K562 (cell line): ENCODE measurements around the gene FSHR. TPM values are rescaled to one million over a fixed set of nuclear protein-coding genes. Genes with fewer than 3 reads are reported as not detected.

Experiments used
- ATAC-seq: fragments of 200-7000 bp; cut with Tn5 transposase; 3 replicates; pipeline ENCODE4 v1.9.1; 2020; ENCODE audit warnings: moderate library complexity
- BruUV-seq: library from RNA; stranded (reverse); fragments of 400-500 nt; replicated peaks from 2 replicates; lab custom pipeline; 2021; lab: Mats Ljungman, UMichigan
- CTCF ChIA-PET: fragments of 300-600 bp; formaldehyde crosslinking; extraction: SDS; loops from one replicate; lab custom pipeline; 2021; ENCODE audit warnings: low intra/inter-chr PET ratio; lab: Yijun Ruan, JAX
- POLR2A ChIA-PET: fragments of 300-600, 350-650 bp; sonication (Branson Sonifier 250); formaldehyde crosslinking; extraction: SDS; loops from one replicate; lab custom pipeline; 2021; ENCODE audit warnings: antibody characterized with exemption, inconsistent platforms; lab: Yijun Ruan, JAX
- DNase-seq, 4 experiments: peaks; one replicate each; pipeline versions ENCODE4 v3.0.0 to v3.0.0-alpha.2; 2011 to 2018; ENCODE audit warnings: low spot score in 3 of 4, mixed read lengths in 3 of 4; ENCODE audit errors: extremely low read depth in 1 of 4
- FAIRE-seq: peaks from 2 replicates; lab custom pipeline; 2011; peaks lifted over from hg19 to GRCh38; lab: Jason Lieb, UNC
- H2AFZ ChIP-seq: 2 replicates; pipeline ENCODE4 v1.6.0; 2011; ENCODE audit warnings: low read depth, low read length, control low read depth, inconsistent platforms
- H3K27ac ChIP-seq: fragments of 200-600 bp; 3 replicates; pipeline ENCODE4 v1.8.0; 2011; ENCODE audit warnings: low read depth, mild to moderate bottlenecking, control low read depth, inconsistent platforms, low read length, moderate library complexity, mixed read lengths; ENCODE audit errors: extremely low read depth
- H3K27me3 ChIP-seq, 2 experiments: fragments of 300-600 bp in 1 of 2; 2 replicates in 1 of 2; 3 replicates in 1 of 2; pipeline versions ENCODE4 v1.6.0 to v1.8.0; 2011; ENCODE audit warnings: inconsistent platforms in 2 of 2, low read length in 2 of 2, mild to moderate bottlenecking in 1 of 2, mixed read lengths in 1 of 2, moderate library complexity in 1 of 2; ENCODE audit not compliant: control insufficient read depth in 2 of 2, insufficient read depth in 2 of 2
- H3K36me3 ChIP-seq: fragments of 300-600 bp; 3 replicates; pipeline ENCODE4 v1.8.0; 2011; ENCODE audit warnings: mild to moderate bottlenecking, low read length, inconsistent platforms; ENCODE audit not compliant: control insufficient read depth, insufficient read depth
- H3K4me1 ChIP-seq, 2 experiments: fragments of 200-600 bp in 1 of 2; replicated peaks in 1 of 2; 2 replicates in 1 of 2; 3 replicates in 1 of 2; pipeline versions ENCODE4 v1.5.1 to v1.8.0; 2011; ENCODE audit warnings: inconsistent platforms in 2 of 2, low read length in 2 of 2, mild to moderate bottlenecking in 1 of 2, mixed read lengths in 1 of 2, moderate library complexity in 1 of 2; ENCODE audit not compliant: control insufficient read depth in 2 of 2, insufficient read depth in 2 of 2
- H3K4me2 ChIP-seq: 2 replicates; pipeline ENCODE4 v1.6.1; 2011; ENCODE audit warnings: low read length, control low read depth, inconsistent platforms, mixed read lengths; ENCODE audit not compliant: insufficient read depth
- H3K4me3 ChIP-seq: fragments of 200-600 bp; sonication (generic), shearing (Covaris generic); 2 replicates; pipeline ENCODE4 v1.5.1; 2016; ENCODE audit warnings: control low read depth, inconsistent platforms
- H3K79me2 ChIP-seq: fragments of 200-600 bp; 3 replicates; pipeline ENCODE4 v1.8.0; 2011; ENCODE audit warnings: low read length, inconsistent platforms; ENCODE audit not compliant: control insufficient read depth, insufficient read depth
- H3K9ac ChIP-seq, 2 experiments: 2 replicates each; pipeline versions ENCODE4 v1.6.0 to v1.6.1; 2011; ENCODE audit warnings: low read depth in 2 of 2, low read length in 2 of 2, control low read depth in 1 of 2, inconsistent platforms in 1 of 2, mild to moderate bottlenecking in 1 of 2, mixed read lengths in 1 of 2; ENCODE audit not compliant: insufficient read depth in 1 of 2
- H3K9me1 ChIP-seq: one replicate; pipeline ENCODE4 v1.6.0; 2011; ENCODE audit warnings: inconsistent platforms, mild to moderate bottlenecking, low read length, moderate library complexity; ENCODE audit not compliant: control insufficient read depth, insufficient read depth
- H3K9me3 ChIP-seq: replicated peaks from 2 replicates; pipeline ENCODE4 v1.5.1; 2011; ENCODE audit warnings: low read depth, low read length, inconsistent platforms; ENCODE audit not compliant: control insufficient read depth, insufficient read depth
- H4K20me1 ChIP-seq: replicated peaks from 2 replicates; pipeline ENCODE4 v1.6.1; 2011; ENCODE audit warnings: low read length, inconsistent platforms, mixed read lengths; ENCODE audit not compliant: control insufficient read depth, insufficient read depth
- GTF2F1 ChIP-seq: IDR thresholded peaks from 2 replicates; pipeline ENCODE4 v1.6.1; 2011; ENCODE audit warnings: low read depth, low read length, improper control_type of control experiment
- HEY1 ChIP-seq: fragments of 250-450 bp; sonication (Bioruptor Pico); IDR thresholded peaks from 2 replicates; pipeline ENCODE4 v1.5.0; 2020; ENCODE audit warnings: mild to moderate bottlenecking, moderate library complexity, borderline replicate concordance
- JUN ChIP-seq, 2 experiments: sonication (generic) in 1 of 2; formaldehyde crosslinking in 1 of 2; IDR thresholded peaks; 2 replicates each; pipeline versions ENCODE4 v1.6.1 to v1.8.0; 2012 to 2022; ENCODE audit warnings: borderline replicate concordance in 2 of 2, mild to moderate bottlenecking in 2 of 2, improper control_type of control experiment in 1 of 2, low read depth in 1 of 2, low read length in 1 of 2, missing genetic modification reagents in 1 of 2
- MTA3 ChIP-seq: fragments of 450-650 bp; formaldehyde crosslinking; IDR thresholded peaks from 2 replicates; pipeline ENCODE4 v1.6.1; 2017; ENCODE audit warnings: mild to moderate bottlenecking, borderline replicate concordance
- PCBP2 ChIP-seq: fragments of 200-400 bp; formaldehyde crosslinking; IDR thresholded peaks from 2 replicates; pipeline ENCODE4 v1.6.1; 2018; ENCODE audit warnings: low read length, low read depth, mild to moderate bottlenecking, moderate library complexity; ENCODE audit not compliant: poor library complexity, severe bottlenecking
- POLR2AphosphoS5 ChIP-seq: IDR thresholded peaks from 2 replicates; pipeline ENCODE4 v1.6.1; 2011; ENCODE audit warnings: mild to moderate bottlenecking, low read depth, low read length, moderate library complexity; ENCODE audit not compliant: control insufficient read depth, insufficient read depth
- PURB ChIP-seq: sonication (generic); formaldehyde crosslinking; IDR thresholded peaks from 2 replicates; pipeline ENCODE4 v1.9.0; 2021; ENCODE audit warnings: low read depth, mild to moderate bottlenecking, missing genetic modification reagents
- RFX7 ChIP-seq: fragments of 250-450 bp; sonication (Bioruptor Pico); IDR thresholded peaks from 2 replicates; pipeline ENCODE4 v1.5.1; 2021; ENCODE audit warnings: mild to moderate bottlenecking
- WGBS: fragments of 100-300 bp; shearing (Covaris generic); methylation state at CpG from one replicate; pipeline ENCODE4 v1.1.6; 2016; ENCODE audit warnings: low coverage, mixed read lengths; ENCODE audit not compliant: insufficient coverage; ENCODE audit errors: missing lambda C conversion rate; 5-methylcytosine and 5-hydroxymethylcytosine counted together
- in situ Hi-C: fragments of 300-500 bp; cut with MboI; formaldehyde crosslinking; loops from 4 replicates; pipeline ENCODE4 v1.15.0; 2018; ENCODE audit warnings: inconsistent platforms, mixed read lengths
- intact Hi-C: fragments of 100-400 bp; cut with micrococcal nuclease; formaldehyde crosslinking; loops from 2 replicates; pipeline ENCODE4 v1.14.2; 2022
- polyA plus RNA-seq, 8 experiments: library from polyadenylated mRNA; depleted of rRNA in 4 of 8; stranded (reverse) in 5 of 8; unstranded in 3 of 8; fragments of >200 nt; fragmentation: Nextera tagmentation in 2 of 8; fragmentation: Illumina TruSeq in 1 of 8; extraction: Ambion mirVana in 2 of 8; extraction: Trizol in 1 of 8; gene quantifications; 2 replicates each; pipeline versions ENCODE4 v1.2.1 to v1.2.3, GENCODE V29; 2011 to 2014; ENCODE audit warnings: inconsistent platforms in 1 of 8, missing spikeins in 1 of 8
- total RNA-seq, 7 experiments: library from RNA; depleted of rRNA in 6 of 7; stranded (reverse); fragments of >200 nt in 6 of 7; fragmentation: Illumina TruSeq in 2 of 7; extraction: Trizol in 2 of 7; gene quantifications; 2 replicates each; pipeline versions ENCODE4 v1.2.1 to v1.2.3, GENCODE V29; 2011 to 2021; ENCODE audit warnings: low replicate concordance in 1 of 7
- TF ChIP-seq, protein P1 (sequence below): IDR thresholded peaks from 2 replicates; pipeline ENCODE4 v1.6.1; 2011; ENCODE audit warnings: borderline replicate concordance, low read depth, mild to moderate bottlenecking, moderate library complexity, low read length; ENCODE audit not compliant: insufficient read depth, poor library complexity, severe bottlenecking
- TF ChIP-seq, protein P2 (sequence below): IDR thresholded peaks from 2 replicates; pipeline ENCODE4 v1.6.1; 2016; ENCODE audit warnings: missing genetic modification characterization, missing compliant biosample characterization

The FSHR gene
- total and polyA plus RNA-seq, 9 of the 15 experiments (the other 6 are each of a cell fraction or from before 2014, with no cell fraction given), result not detected

DNA sequence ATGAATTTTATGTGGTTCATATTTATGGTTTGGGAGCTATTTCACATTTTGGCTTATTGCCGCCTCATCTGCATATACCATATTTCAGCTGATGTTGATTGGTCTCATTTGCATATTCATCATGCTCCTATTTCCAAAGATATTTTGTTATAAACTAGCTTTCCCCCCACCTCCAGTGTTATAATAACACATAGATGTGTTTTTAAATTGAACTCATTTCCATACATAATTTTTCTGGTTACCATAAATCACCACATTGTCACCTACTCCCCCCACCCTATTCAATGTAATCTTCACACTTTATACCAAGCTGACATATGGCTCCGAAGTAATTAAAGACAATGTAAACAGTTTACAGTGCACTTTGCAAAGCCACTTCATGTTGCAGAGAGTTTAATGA, 101.2 kb downstream of the FSHR start:
- H3K9me3 ChIP-seq, result no peaks in the 10 kb centered on the region
- no peaks in the 10 kb centered on the region for H3K4me1 ChIP-seq
- H3K4me2 ChIP-seq, result no peak overlapping the region
- H3K9me1 ChIP-seq, result no peaks in the 10 kb centered on the region
- ChIA-PET CTCF (no interaction called here), POLR2A (no interaction called here)
- WGBS, result 2% methylated on average over 2 of the region's 2 CpGs
- H3K36me3 ChIP-seq, result no peaks in the 10 kb centered on the region
- FAIRE-seq (no peak), DNase-seq (no peak), ATAC-seq (no peak)
- H2AFZ ChIP-seq, result no peak overlapping the region
- no peaks in the 10 kb centered on the region for H3K27me3 ChIP-seq
- no peak for TF ChIP-seq HEY1 (CRISPR knock-in tag)
- TF ChIP-seq, protein P1, sequence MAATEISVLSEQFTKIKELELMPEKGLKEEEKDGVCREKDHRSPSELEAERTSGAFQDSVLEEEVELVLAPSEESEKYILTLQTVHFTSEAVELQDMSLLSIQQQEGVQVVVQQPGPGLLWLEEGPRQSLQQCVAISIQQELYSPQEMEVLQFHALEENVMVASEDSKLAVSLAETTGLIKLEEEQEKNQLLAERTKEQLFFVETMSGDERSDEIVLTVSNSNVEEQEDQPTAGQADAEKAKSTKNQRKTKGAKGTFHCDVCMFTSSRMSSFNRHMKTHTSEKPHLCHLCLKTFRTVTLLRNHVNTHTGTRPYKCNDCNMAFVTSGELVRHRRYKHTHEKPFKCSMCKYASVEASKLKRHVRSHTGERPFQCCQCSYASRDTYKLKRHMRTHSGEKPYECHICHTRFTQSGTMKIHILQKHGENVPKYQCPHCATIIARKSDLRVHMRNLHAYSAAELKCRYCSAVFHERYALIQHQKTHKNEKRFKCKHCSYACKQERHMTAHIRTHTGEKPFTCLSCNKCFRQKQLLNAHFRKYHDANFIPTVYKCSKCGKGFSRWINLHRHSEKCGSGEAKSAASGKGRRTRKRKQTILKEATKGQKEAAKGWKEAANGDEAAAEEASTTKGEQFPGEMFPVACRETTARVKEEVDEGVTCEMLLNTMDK, result no peak
- TF ChIP-seq POLR2AphosphoS5, result no peak
- no peak for TF ChIP-seq JUN (IDR thresholded peaks at IDR 0.05; ENCODE audit: borderline replicate concordance, low read depth, low read length)
- no peak for TF ChIP-seq JUN (CRISPR knock-in tag; IDR thresholded peaks at IDR 0.05; ENCODE audit: borderline replicate concordance)
- no peak for TF ChIP-seq PCBP2
- no peak for TF ChIP-seq PURB (CRISPR knock-in tag)
- TF ChIP-seq, protein P2, sequence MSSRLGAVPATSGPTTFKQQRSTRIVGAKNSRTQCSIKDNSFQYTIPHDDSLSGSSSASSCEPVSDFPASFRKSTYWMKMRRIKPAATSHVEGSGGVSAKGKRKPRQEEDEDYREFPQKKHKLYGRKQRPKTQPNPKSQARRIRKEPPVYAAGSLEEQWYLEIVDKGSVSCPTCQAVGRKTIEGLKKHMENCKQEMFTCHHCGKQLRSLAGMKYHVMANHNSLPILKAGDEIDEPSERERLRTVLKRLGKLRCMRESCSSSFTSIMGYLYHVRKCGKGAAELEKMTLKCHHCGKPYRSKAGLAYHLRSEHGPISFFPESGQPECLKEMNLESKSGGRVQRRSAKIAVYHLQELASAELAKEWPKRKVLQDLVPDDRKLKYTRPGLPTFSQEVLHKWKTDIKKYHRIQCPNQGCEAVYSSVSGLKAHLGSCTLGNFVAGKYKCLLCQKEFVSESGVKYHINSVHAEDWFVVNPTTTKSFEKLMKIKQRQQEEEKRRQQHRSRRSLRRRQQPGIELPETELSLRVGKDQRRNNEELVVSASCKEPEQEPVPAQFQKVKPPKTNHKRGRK (tag), result no peak
- TF ChIP-seq GTF2F1, result no peak
- TF ChIP-seq RFX7 (CRISPR knock-in tag), result no peak
- TF ChIP-seq MTA3, result no peak
- H4K20me1 ChIP-seq, result no peaks in the 10 kb centered on the region
- no peaks in the 10 kb centered on the region for H3K79me2 ChIP-seq
- H3K9ac ChIP-seq, result no peak overlapping the region
- no peak overlapping the region for H3K27ac ChIP-seq
- in situ Hi-C loops, result no loop called here
- no peak overlapping the region for H3K4me3 ChIP-seq
- BruUV-seq, result no TSS peak
- intact Hi-C loops, result no loop called here
